K562 (cell line): ENCODE data around the gene NT5E. TPM values are rescaled to one million over a fixed set of nuclear protein-coding genes. Genes with fewer than 3 reads are reported as not detected.

ENCODE experiments used
- ATAC-seq: fragments of 200-7000 bp; cut with Tn5 transposase; 3 replicates; pipeline ENCODE4 v1.9.1; 2020; ENCODE audit warnings: moderate library complexity
- BruUV-seq: library from RNA; stranded (reverse); fragments of 400-500 nt; replicated peaks from 2 replicates; lab custom pipeline; 2021; lab: Mats Ljungman, UMichigan
- CTCF ChIA-PET: fragments of 300-600 bp; formaldehyde crosslinking; extraction: SDS; loops from one replicate; lab custom pipeline; 2021; ENCODE audit warnings: low intra/inter-chr PET ratio; lab: Yijun Ruan, JAX
- POLR2A ChIA-PET: fragments of 300-600, 350-650 bp; sonication (Branson Sonifier 250); formaldehyde crosslinking; extraction: SDS; loops from one replicate; lab custom pipeline; 2021; ENCODE audit warnings: antibody characterized with exemption, inconsistent platforms; lab: Yijun Ruan, JAX
- DNase-seq, 4 experiments: peaks; one replicate each; pipeline versions ENCODE4 v3.0.0 to v3.0.0-alpha.2; 2011 to 2018; ENCODE audit warnings: low spot score in 3 of 4, mixed read lengths in 3 of 4; ENCODE audit errors: extremely low read depth in 1 of 4
- FAIRE-seq: peaks from 2 replicates; lab custom pipeline; 2011; peaks lifted over from hg19 to GRCh38; lab: Jason Lieb, UNC
- H2AFZ ChIP-seq: 2 replicates; pipeline ENCODE4 v1.6.0; 2011; ENCODE audit warnings: low read depth, low read length, control low read depth, inconsistent platforms
- H3K27ac ChIP-seq: fragments of 200-600 bp; 3 replicates; pipeline ENCODE4 v1.8.0; 2011; ENCODE audit warnings: low read depth, mild to moderate bottlenecking, control low read depth, inconsistent platforms, low read length, moderate library complexity, mixed read lengths; ENCODE audit errors: extremely low read depth
- H3K27me3 ChIP-seq, 2 experiments: fragments of 300-600 bp in 1 of 2; 2 replicates in 1 of 2; 3 replicates in 1 of 2; pipeline versions ENCODE4 v1.6.0 to v1.8.0; 2011; ENCODE audit warnings: inconsistent platforms in 2 of 2, low read length in 2 of 2, mild to moderate bottlenecking in 1 of 2, mixed read lengths in 1 of 2, moderate library complexity in 1 of 2; ENCODE audit not compliant: control insufficient read depth in 2 of 2, insufficient read depth in 2 of 2
- H3K36me3 ChIP-seq: fragments of 300-600 bp; 3 replicates; pipeline ENCODE4 v1.8.0; 2011; ENCODE audit warnings: mild to moderate bottlenecking, low read length, inconsistent platforms; ENCODE audit not compliant: control insufficient read depth, insufficient read depth
- H3K4me1 ChIP-seq, 2 experiments: fragments of 200-600 bp in 1 of 2; replicated peaks in 1 of 2; 2 replicates in 1 of 2; 3 replicates in 1 of 2; pipeline versions ENCODE4 v1.5.1 to v1.8.0; 2011; ENCODE audit warnings: inconsistent platforms in 2 of 2, low read length in 2 of 2, mild to moderate bottlenecking in 1 of 2, mixed read lengths in 1 of 2, moderate library complexity in 1 of 2; ENCODE audit not compliant: control insufficient read depth in 2 of 2, insufficient read depth in 2 of 2
- H3K4me2 ChIP-seq: 2 replicates; pipeline ENCODE4 v1.6.1; 2011; ENCODE audit warnings: low read length, control low read depth, inconsistent platforms, mixed read lengths; ENCODE audit not compliant: insufficient read depth
- H3K4me3 ChIP-seq: fragments of 200-600 bp; sonication (generic), shearing (Covaris generic); 2 replicates; pipeline ENCODE4 v1.5.1; 2016; ENCODE audit warnings: control low read depth, inconsistent platforms
- H3K79me2 ChIP-seq: fragments of 200-600 bp; 3 replicates; pipeline ENCODE4 v1.8.0; 2011; ENCODE audit warnings: low read length, inconsistent platforms; ENCODE audit not compliant: control insufficient read depth, insufficient read depth
- H3K9ac ChIP-seq, 2 experiments: 2 replicates each; pipeline versions ENCODE4 v1.6.0 to v1.6.1; 2011; ENCODE audit warnings: low read depth in 2 of 2, low read length in 2 of 2, control low read depth in 1 of 2, inconsistent platforms in 1 of 2, mild to moderate bottlenecking in 1 of 2, mixed read lengths in 1 of 2; ENCODE audit not compliant: insufficient read depth in 1 of 2
- H3K9me1 ChIP-seq: one replicate; pipeline ENCODE4 v1.6.0; 2011; ENCODE audit warnings: inconsistent platforms, mild to moderate bottlenecking, low read length, moderate library complexity; ENCODE audit not compliant: control insufficient read depth, insufficient read depth
- H3K9me3 ChIP-seq: replicated peaks from 2 replicates; pipeline ENCODE4 v1.5.1; 2011; ENCODE audit warnings: low read depth, low read length, inconsistent platforms; ENCODE audit not compliant: control insufficient read depth, insufficient read depth
- H4K20me1 ChIP-seq: replicated peaks from 2 replicates; pipeline ENCODE4 v1.6.1; 2011; ENCODE audit warnings: low read length, inconsistent platforms, mixed read lengths; ENCODE audit not compliant: control insufficient read depth, insufficient read depth
- ELK1 ChIP-seq: sonication (generic); formaldehyde crosslinking; IDR thresholded peaks from 2 replicates; pipeline ENCODE4 v1.8.1; 2022; ENCODE audit warnings: missing genetic modification reagents
- HOMEZ ChIP-seq: fragments of 250-450 bp; sonication (Bioruptor Pico); IDR thresholded peaks from 2 replicates; pipeline ENCODE4 v1.4.0; 2020; ENCODE audit warnings: mild to moderate bottlenecking, moderate library complexity
- MAZ ChIP-seq, 2 experiments: fragments of 450-650 bp in 1 of 2; sonication (generic) in 1 of 2; formaldehyde crosslinking; IDR thresholded peaks in 1 of 2; conservative IDR thresholded peaks in 1 of 2; 2 replicates each; pipeline versions ENCODE4 v1.4.0 to v1.5.0; 2020; ENCODE audit warnings: mild to moderate bottlenecking in 1 of 2, missing genetic modification reagents in 1 of 2
- SAFB ChIP-seq: fragments of 200-400 bp; formaldehyde crosslinking; IDR thresholded peaks from 2 replicates; pipeline ENCODE4 v1.6.1; 2017; ENCODE audit warnings: low read depth, low read length, borderline replicate concordance
- ZNF518B ChIP-seq: fragments of 250-450 bp; sonication (Bioruptor Pico); IDR thresholded peaks from 2 replicates; pipeline ENCODE4 v1.5.0; 2021; ENCODE audit warnings: mild to moderate bottlenecking, moderate library complexity
- ZSCAN32 ChIP-seq: fragments of 450-650 bp; formaldehyde crosslinking; IDR thresholded peaks from 2 replicates; pipeline ENCODE4 v1.4.0; 2020; ENCODE audit warnings: mild to moderate bottlenecking, moderate library complexity
- in situ Hi-C: fragments of 300-500 bp; cut with MboI; formaldehyde crosslinking; loops from 4 replicates; pipeline ENCODE4 v1.15.0; 2018; ENCODE audit warnings: inconsistent platforms, mixed read lengths
- intact Hi-C: fragments of 100-400 bp; cut with micrococcal nuclease; formaldehyde crosslinking; loops from 2 replicates; pipeline ENCODE4 v1.14.2; 2022
- polyA plus RNA-seq, 8 experiments: library from polyadenylated mRNA; depleted of rRNA in 4 of 8; stranded (reverse) in 5 of 8; unstranded in 3 of 8; fragments of >200 nt; fragmentation: Nextera tagmentation in 2 of 8; fragmentation: Illumina TruSeq in 1 of 8; extraction: Ambion mirVana in 2 of 8; extraction: Trizol in 1 of 8; gene quantifications; 2 replicates each; pipeline versions ENCODE4 v1.2.1 to v1.2.3, GENCODE V29; 2011 to 2014; ENCODE audit warnings: inconsistent platforms in 1 of 8, missing spikeins in 1 of 8
- total RNA-seq, 7 experiments: library from RNA; depleted of rRNA in 6 of 7; stranded (reverse); fragments of >200 nt in 6 of 7; fragmentation: Illumina TruSeq in 2 of 7; extraction: Trizol in 2 of 7; gene quantifications; 2 replicates each; pipeline versions ENCODE4 v1.2.1 to v1.2.3, GENCODE V29; 2011 to 2021; ENCODE audit warnings: low replicate concordance in 1 of 7

Gene NT5E
- total and polyA plus RNA-seq, 9 of the 15 experiments (the other 6 are each of a cell fraction or from before 2014, with no cell fraction given) = 0.01 to 0.13 TPM; not detected in 7

GRCh38 chr6:85412911-85413430 is 36.9 kb upstream of the NT5E start:
- ATAC-seq (no peak), FAIRE-seq (no peak), DNase-seq (no peak)
- Histone ChIP-seq H3K27ac (no peak overlapping the region), H3K4me3 (no peak overlapping the region), H2AFZ (no peak overlapping the region), H3K4me2 (no peak overlapping the region), H3K4me1 (no peaks in the 10 kb centered on the region), H3K36me3 (no peaks in the 10 kb centered on the region), H4K20me1 (no peaks in the 10 kb centered on the region), H3K27me3 (no peaks in the 10 kb centered on the region), H3K9me1 (no peaks in the 10 kb centered on the region), H3K9ac (no peak overlapping the region), H3K79me2 (no peaks in the 10 kb centered on the region), H3K9me3 (no peaks in the 10 kb centered on the region)
- ChIA-PET CTCF (no interaction called here), POLR2A (no interaction called here)
- intact Hi-C loops = no loop called here
- BruUV-seq = no TSS peak
- TF ChIP-seq ZNF518B (no peak), ZSCAN32 (CRISPR knock-in tag) (no peak), HOMEZ (CRISPR knock-in tag) (no peak), MAZ (CRISPR knock-in tag; conservative IDR thresholded peaks at IDR 0.05 in 1 of 2, IDR thresholded peaks at IDR 0.05 in 1 of 2) (no peak), ELK1 (no peak), SAFB (no peak)
- TF ChIP-seq, all 486 proteins: peak for 0
- in situ Hi-C loops = no loop called here
